Cardiac septum (tissue), 1 donor: ENCODE measurements around the gene GRK5. TPM values are rescaled to one million over a fixed set of nuclear protein-coding genes. Genes with fewer than 3 reads are reported as not detected.

Source experiments
- DNase-seq: peaks from one replicate; pipeline ENCODE4 v3.0.0-alpha.2; 2020; ENCODE audit warnings: low spot score
- intact Hi-C: fragments of 100-400 bp; cut with DNase I; formaldehyde crosslinking; loops from one replicate; pipeline ENCODE4 v1.14.0; 2022
- total RNA-seq: library from RNA; stranded (reverse); fragmentation: NEBNext Ultra II Directional; extraction: Animal tissue kit (Norgen Biotek cat#: 25700); gene quantifications from one replicate; pipeline ENCODE4 v1.2.1, GENCODE V29; 2021
- donor health status: DM: no; HTN: no; CAD: no.

The GRK5 gene
- total RNA-seq, 1 donor from 2014 or later = 17.6 TPM

DNA sequence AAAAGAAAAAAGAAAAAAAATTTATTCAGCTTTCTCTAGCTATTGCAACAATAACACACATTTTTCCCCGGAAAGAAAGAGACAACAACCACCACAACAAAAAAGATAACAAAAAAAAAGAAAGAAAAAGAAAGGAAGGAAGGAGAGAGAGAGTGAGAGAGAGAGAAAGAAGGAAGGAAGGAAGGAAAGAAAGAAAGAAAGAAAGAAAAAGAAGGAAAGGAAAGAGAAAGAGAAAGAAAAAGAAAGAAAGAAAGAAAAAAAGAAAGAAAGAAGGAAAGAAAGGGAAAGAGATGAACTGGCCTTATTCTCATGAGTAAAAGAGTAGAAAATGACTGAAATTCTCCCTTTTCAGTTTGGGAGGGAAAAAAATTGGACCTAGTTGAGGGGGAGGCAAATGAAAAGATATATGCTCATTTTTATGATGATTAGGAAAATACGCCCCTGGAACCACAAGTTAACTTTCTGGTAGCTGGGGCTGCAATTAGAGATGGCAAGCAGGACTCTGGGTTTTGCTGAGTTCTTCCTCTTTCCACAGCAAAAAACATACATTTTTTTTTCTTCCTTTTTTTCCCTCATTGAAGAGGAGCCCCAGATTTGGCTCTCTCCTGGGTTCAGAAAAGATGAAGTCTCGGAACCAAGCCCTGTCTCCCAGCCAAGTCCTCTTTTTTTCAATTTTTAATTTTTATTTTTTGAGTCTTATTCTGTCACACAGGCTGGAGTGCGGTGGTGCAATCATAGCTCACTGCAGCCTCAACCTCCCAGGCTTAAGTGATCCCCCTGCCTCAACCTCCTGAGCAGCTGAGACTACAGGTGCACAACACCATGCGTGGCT, 16.2 kb upstream of the GRK5 start:
- no peak for DNase-seq
- intact Hi-C loops = no loop called here

- DNase-seq = no peak
- intact Hi-C loops = no loop called here
Measured at GRCh38 chr10:119191881-119192280, 15.5 kb upstream of the GRK5 start.

DNA sequence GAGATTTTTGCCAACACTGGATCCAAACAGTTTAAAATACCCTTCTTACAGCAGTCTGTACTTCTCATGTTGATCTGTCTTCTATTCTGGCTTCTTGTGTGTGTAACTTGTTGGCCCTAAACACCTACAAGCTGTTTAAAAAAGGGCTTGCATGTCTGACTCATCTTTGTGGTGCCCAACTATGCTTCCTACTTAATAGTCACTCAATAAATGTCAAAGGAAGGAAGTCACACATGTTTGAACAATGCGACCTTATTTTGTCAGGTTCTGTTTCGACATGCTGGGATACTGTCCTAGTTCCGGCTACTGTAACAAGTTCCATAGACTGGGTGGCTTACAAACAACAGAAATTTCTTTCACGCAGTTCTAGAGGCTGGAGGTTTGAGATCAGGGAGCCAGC, 9.4 kb upstream of the GRK5 start:
- no peak for DNase-seq
- intact Hi-C loops = loop anchor here (2.0 to 5.0 kb wide), 2 partner anchors 291 to 344 kb away; partner anchors contain the start of gene RGS10

GRCh38 chr10:119198438-119198837, 8.9 kb upstream of the GRK5 start:
- intact Hi-C loops = loop anchor here (2.0 to 5.0 kb wide), 2 partner anchors 290 to 344 kb away; partner anchors contain the start of gene RGS10
- DNase-seq = no peak

- intact Hi-C loops = loop anchor here (1.0 to 5.0 kb wide), 3 partner anchors 246 to 343 kb away; partner anchors contain the start of gene RGS10
- no peak for DNase-seq
Measured at GRCh38 chr10:119199231-119199992, 8.0 kb upstream of the GRK5 start.

DNA sequence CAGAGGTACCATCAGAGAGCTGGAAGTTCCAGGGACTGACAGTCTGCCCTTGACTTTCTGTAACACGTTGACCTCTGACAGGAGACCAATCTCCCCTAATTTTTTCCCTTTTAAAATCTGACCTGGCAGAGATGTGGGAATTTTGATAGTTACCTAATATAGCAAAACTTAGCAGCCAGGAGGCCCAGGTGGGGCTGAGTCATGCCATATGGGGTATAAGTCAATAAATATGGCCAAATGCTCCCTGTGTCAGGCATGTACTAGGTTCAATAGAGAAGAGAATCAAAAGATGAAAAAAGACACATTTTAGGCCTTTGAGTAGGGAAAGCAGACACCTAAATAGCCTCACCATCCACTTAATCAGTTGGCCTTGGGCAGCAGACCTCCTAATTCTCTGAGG, 6.1 kb upstream of the GRK5 start:
- intact Hi-C loops = loop anchor here (10.0 kb wide), 1 partner anchor 454 kb away; the partner anchor contains the start of gene BAG3
- no peak for DNase-seq

GRCh38 chr10:119203006-119203405, 4.4 kb upstream of the GRK5 start:
- DNase-seq = no peak
- intact Hi-C loops = loop anchor here (10.0 kb wide), 1 partner anchor 452 kb away; the partner anchor contains the start of gene BAG3

- peak; percentile 89 for DNase-seq
- intact Hi-C loops = loop anchor here (1.0 to 10.0 kb wide), 6 partner anchors 46 to 449 kb away; partner anchors contain the start of gene BAG3
Measured at GRCh38 chr10:119205894-119206602, 1.3 kb upstream of the GRK5 start.

DNA sequence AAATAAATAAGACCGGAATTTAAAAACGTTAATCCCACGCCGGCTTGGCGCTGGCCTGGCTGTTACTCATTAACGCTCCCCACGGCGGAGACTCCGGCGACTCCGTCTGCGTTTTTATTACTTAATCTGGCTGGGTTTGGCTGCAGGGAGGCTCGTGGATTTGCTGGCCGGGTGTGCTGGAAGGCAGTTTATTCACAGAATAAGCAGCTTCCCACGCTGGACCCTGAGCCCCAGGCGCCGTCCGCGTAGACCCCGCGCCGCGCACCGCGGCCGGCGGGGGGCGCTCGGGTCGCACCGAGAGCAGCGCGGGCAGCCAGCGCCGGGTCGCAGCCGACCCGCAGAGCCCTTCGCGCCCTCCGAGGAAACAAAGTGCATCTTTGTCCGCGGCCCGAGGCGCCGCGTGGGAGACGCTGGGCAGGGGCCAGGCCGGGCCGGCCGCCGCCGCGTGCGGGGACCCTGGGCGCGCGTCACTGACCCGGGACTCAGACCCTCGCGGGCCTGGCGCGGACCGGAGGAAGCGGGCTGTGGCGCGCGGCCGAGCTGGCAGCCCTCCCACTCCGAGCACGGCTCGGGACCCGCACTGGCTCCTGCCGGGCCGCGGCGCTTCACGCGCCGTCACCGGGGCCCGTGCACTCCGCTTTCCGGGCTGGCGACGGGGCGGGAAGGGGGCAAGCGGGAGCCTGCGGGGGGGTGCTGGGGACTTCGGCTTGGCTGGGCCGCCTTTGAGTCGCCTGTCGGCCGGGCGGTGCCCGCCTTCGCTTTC, 587 bp upstream of the GRK5 start:
- intact Hi-C loops = loop anchor here (1.0 to 10.0 kb wide), 6 partner anchors 46 to 448 kb away; partner anchors contain the start of gene BAG3
- DNase-seq = peak; percentile 83

DNA sequence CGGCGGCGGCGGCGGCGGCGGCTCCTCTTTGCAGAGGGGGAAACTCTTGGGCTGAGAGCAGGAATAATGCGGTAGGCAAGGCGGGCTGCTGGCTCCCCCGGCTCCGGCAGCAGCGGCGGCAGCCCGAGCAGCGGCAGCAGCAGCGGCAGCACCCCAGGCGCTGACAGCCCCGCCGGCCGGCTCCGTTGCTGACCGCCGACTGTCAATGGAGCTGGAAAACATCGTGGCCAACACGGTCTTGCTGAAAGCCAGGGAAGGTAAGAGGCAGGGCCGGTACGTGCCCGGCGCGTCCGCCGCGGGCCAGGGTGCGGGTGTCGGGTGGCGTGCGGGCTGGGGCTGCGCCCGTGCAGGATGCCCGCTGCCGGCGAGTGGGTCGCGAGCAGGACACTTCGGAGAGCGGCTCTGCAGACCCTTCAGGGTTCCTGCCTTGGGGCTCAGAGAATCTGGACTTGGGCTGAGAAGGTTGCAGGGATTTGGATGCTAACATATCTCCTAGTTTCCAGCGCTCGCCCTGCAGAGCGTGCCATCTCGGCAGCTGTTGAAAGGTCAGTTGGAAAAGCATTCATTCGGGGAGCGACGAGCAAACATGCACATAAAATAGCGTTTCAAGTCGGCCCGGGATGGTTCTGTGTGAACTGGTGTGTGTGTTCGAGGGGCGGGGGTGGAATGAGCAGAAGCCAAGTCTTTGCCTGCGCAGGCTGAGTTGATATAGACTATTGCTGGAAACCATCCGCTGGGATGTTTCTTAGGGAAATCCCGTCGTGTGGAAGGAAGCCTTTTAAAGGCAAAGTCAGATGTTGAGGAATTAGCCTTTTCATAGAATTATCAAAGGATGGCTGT, 562 bp downstream of the GRK5 start:
- intact Hi-C loops = loop anchor here (2.0 to 10.0 kb wide), 5 partner anchors 44 to 447 kb away; partner anchors contain the start of gene BAG3
- DNase-seq = peak; percentile 77

GRCh38 chr10:119208553-119208940, 1.2 kb downstream of the GRK5 start:
- no peak for DNase-seq
- intact Hi-C loops = loop anchor here (5.0 to 10.0 kb wide), 3 partner anchors 44 to 446 kb away; partner anchors contain the start of gene BAG3

DNA sequence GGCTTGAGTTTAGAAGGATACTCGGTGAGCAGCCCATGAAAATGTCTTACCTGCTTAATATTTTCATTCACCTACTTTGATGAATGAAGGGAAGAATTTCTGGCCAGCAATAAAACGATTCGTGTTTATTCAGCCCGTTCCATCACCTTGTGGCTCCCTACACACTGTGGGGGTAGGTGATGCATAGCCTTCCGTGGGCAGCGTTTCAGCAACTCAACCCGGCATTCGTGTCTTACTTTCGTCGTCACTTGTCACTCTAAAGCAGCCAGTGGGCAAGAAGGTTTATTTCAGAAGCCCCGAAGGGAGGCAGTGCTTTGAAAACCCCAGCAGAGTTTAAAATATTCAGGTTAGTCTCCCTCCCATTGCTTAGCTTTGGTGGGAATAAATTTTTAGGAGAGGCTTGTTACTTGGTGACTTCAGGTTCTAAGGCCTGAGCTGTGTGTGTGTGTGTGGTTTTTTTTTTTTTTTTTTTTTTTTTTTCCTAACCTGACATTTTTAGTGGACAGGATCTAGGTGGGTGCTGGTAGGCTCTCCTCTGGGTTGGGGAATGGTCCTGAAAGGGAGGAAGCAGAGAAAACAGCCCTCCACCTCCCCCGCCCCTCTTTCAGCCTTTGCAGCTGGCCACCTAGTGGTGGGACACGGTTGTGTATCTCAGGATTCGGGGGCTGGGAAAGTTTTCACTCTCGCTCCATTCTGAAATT, 1.8 kb downstream of the GRK5 start:
- intact Hi-C loops = loop anchor here (5.0 to 10.0 kb wide), 3 partner anchors 43 to 446 kb away; partner anchors contain the start of gene BAG3
- peak; percentile 78 for DNase-seq

GRCh38 chr10:119209736-119210355, 2.5 kb downstream of the GRK5 start:
- intact Hi-C loops = loop anchor here (5.0 to 10.0 kb wide), 3 partner anchors 42 to 445 kb away; partner anchors contain the start of gene BAG3

DNA sequence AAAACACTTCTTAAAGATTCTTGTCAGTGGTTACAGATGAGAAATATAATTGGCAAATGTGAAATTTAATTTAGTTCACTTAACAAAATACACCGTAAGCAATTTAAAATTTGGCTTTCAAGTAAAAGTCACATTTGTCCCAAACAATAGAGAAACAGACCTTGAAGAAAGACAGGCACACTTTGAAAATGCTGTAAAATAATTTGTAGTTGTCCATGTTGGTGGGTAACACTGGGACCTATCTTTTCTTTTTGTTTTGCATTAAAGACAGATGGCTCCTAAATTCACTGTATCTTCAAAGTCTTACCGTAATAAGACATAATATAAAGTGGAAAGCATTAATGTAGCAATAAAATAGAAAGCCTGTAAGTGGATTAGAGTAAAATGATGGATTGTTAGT, 3.3 kb downstream of the GRK5 start:
- intact Hi-C loops = no loop called here
- DNase-seq = no peak

More at GRCh38 chr10:119209736-119210355, 2.5 kb downstream of the GRK5 start:
- no peak for DNase-seq

DNA sequence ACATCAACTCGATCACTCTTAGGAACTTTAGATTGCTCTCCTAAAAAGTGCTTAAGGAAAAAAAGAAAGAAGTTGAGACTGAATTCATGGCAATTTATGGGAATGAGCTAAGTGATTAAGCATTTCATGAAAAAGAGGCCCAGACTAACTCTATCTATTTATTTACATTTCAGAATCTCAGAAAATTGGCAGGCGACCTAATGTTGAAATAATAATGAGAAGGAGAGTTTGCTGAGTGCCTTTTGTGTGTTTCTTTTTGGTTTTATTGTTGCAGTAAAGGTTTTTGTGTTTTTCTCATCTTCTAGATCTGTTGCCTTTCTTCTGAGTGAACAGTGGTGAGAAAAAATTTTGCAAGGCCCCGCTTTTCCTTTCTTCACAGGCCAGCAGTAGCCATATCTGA, 3.8 kb downstream of the GRK5 start:
- intact Hi-C loops = no loop called here
- DNase-seq = no peak

DNA sequence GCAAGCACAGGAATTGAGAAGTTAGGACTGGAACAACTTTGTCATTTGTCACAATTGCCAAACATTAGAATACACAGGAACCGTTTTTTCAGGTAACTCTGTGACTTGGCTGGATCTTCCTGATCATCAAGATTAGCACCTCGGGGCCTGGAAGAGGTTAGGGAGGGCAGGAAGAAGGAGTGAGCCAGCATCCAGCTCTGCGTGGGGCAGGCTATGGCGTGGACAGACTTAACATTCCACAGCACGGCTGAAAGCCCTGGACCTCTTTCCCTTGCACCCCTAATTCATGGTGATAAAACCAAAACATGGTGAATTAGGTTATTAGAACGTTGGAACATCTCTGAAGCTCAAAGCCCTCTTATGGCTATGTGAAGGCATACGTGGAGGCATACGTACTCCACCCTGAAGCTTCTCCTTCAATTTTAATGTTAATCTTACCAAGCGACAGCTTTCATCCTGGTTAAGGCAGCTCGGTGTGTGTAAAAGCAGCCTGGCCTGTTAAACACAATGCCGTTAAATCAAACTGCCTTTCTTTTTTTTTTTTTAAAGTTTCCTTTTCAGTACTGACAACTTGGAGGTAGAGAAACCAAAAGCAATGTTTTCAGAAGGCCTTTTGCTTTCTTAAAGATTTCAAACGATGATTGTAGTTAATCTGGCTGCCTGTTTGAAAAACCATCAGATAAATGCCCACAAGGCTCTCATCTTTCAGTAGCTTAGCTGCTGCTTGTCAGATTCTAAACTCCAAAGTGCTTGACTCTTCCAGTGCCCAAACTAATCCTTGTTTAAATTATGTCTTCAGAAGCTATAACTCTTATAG, 4.5 kb downstream of the GRK5 start:
- no peak for DNase-seq
- intact Hi-C loops = no loop called here
